ENCODE results near the gene MMS22L.
"Not testable (repeated sequence)": the region's sequence is repeated elsewhere in the genome, so short reads cannot be mapped to it uniquely, and the experiment has no call there.

MMS22L gene

DNA sequence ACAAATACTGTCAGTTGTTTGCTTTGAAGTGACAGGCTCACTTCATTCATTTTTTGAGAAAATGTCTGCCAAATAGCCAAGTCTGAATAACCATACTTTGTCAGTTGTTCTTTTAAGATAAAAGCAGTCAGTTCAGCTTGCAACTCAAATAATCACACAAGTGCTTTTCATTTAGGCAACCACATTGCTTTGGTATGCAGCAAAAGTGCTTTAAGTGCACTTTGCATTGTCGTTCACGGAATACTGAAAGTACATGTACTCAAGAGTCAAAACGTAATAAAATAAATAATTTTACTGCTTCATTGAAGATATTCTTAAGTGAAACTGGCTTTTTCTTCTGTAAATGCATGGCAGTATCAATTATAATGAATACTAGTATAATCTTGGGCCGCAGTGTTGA is 107.2 kb downstream of the MMS22L start:
- no peak overlapping the region for H2BK120ac ChIP-seq (ENCODE audit: low read depth, low read length)
- WGBS, 2 donors (ENCODE audit: extremely low coverage in 2 of 2, insufficient read length in 2 of 2, insufficient replicate concordance in 1 of 2): no CpG with 5 or more reads among the region's 4 CpGs
- no peak overlapping the region for H3K4me3 ChIP-seq (ENCODE audit: low read length in 2 of 2)
- H3K36me3 ChIP-seq (replicated peaks in 1 of 2; ENCODE audit: control insufficient read depth in 2 of 2, insufficient read depth in 2 of 2, low read length in 2 of 2): peaks cover 7 to 89% of the 10 kb centered on the region in 2 donors
- H3K9ac ChIP-seq (ENCODE audit: low read depth, low read length, poor library complexity): no peak overlapping the region
- no peak overlapping the region for H4K8ac ChIP-seq (ENCODE audit: low read depth, low read length)
- H3K27me3 ChIP-seq (ENCODE audit: control insufficient read depth in 3 of 3, insufficient read depth in 3 of 3, low read depth in 1 of 3, low read length in 3 of 3): no peaks in the 10 kb centered on the region
- no peak overlapping the region for H4K91ac ChIP-seq (ENCODE audit: low read depth, low read length, poor library complexity)
- no peaks in the 10 kb centered on the region for H3K4me1 ChIP-seq (ENCODE audit: control insufficient read depth in 2 of 2, insufficient read depth in 1 of 2, low read depth in 1 of 2, low read length in 2 of 2)
- peaks cover 0 to 4% of the 10 kb centered on the region in 2 donors for H3K9me3 ChIP-seq (replicated peaks in 1 of 2; ENCODE audit: control insufficient read depth in 2 of 2, insufficient read depth in 1 of 2, low read depth in 1 of 2, low read length in 2 of 2)
- DNase-seq (ENCODE audit: low spot score): no peak
- H2AK5ac ChIP-seq (ENCODE audit: low read depth, low read length): no peak overlapping the region
- H3K4me2 ChIP-seq (ENCODE audit: insufficient read depth, low read length, poor library complexity, severe bottlenecking): no peak overlapping the region
- no peak overlapping the region for H3K27ac ChIP-seq (replicated peaks; ENCODE audit: low read length)
- no peak overlapping the region for H2BK15ac ChIP-seq (ENCODE audit: low read length)
- no peak overlapping the region for H2BK12ac ChIP-seq (ENCODE audit: low read length)
- no peak overlapping the region for H3K23ac ChIP-seq (ENCODE audit: low read depth, low read length, poor library complexity)
- no peak overlapping the region for H2AFZ ChIP-seq (ENCODE audit: low read length)
- no peaks in the 10 kb centered on the region for H3K79me1 ChIP-seq (ENCODE audit: low read depth, low read length)
- H3K4ac ChIP-seq (ENCODE audit: low read length): no peak overlapping the region
- no peak overlapping the region for H3K18ac ChIP-seq (ENCODE audit: low read length)
- H2BK5ac ChIP-seq (ENCODE audit: low read length): no peak overlapping the region
- H3K14ac ChIP-seq (ENCODE audit: low read length): no peak overlapping the region

- no CpG with 5 or more reads among the region's 2 CpGs for WGBS, 2 donors (ENCODE audit: extremely low coverage in 2 of 2, insufficient read length in 2 of 2, insufficient replicate concordance in 1 of 2)
- H3K4ac ChIP-seq (ENCODE audit: low read length): no peak overlapping the region
Observed at GRCh38 chr6:97174471-97174870, 108.5 kb downstream of the MMS22L start.

GRCh38 chr6:97160280-97160679 is 122.7 kb downstream of the MMS22L start:
- no peak overlapping the region for H2BK120ac ChIP-seq (ENCODE audit: low read depth, low read length)
- no peak overlapping the region for H3K23ac ChIP-seq (ENCODE audit: low read depth, low read length, poor library complexity)
- no peak for DNase-seq (ENCODE audit: low spot score)
- H3K18ac ChIP-seq (ENCODE audit: low read length): no peak overlapping the region
- no peaks in the 10 kb centered on the region for H3K79me1 ChIP-seq (ENCODE audit: low read depth, low read length)
- no peak overlapping the region for H2BK12ac ChIP-seq (ENCODE audit: low read length)
- H2BK5ac ChIP-seq (ENCODE audit: low read length): no peak overlapping the region
- H2BK15ac ChIP-seq (ENCODE audit: low read length): no peak overlapping the region
- H3K4ac ChIP-seq (ENCODE audit: low read length): no peak overlapping the region
- H3K27ac ChIP-seq (replicated peaks; ENCODE audit: low read length): no peak overlapping the region
- no peaks in the 10 kb centered on the region for H3K4me1 ChIP-seq (ENCODE audit: control insufficient read depth in 2 of 2, insufficient read depth in 1 of 2, low read depth in 1 of 2, low read length in 2 of 2)
- no peak overlapping the region for H4K91ac ChIP-seq (ENCODE audit: low read depth, low read length, poor library complexity)
- no peak overlapping the region for H3K14ac ChIP-seq (ENCODE audit: low read length)
- no peak overlapping the region for H2AFZ ChIP-seq (ENCODE audit: low read length)
- peaks cover 9 to 76% of the 10 kb centered on the region in 2 donors for H3K36me3 ChIP-seq (replicated peaks in 1 of 2; ENCODE audit: control insufficient read depth in 2 of 2, insufficient read depth in 2 of 2, low read length in 2 of 2)
- no peak overlapping the region for H4K8ac ChIP-seq (ENCODE audit: low read depth, low read length)
- H3K4me3 ChIP-seq (ENCODE audit: low read length in 2 of 2): no peak overlapping the region
- no peaks in the 10 kb centered on the region for H3K27me3 ChIP-seq (ENCODE audit: control insufficient read depth in 3 of 3, insufficient read depth in 3 of 3, low read depth in 1 of 3, low read length in 3 of 3)
- H3K4me2 ChIP-seq (ENCODE audit: insufficient read depth, low read length, poor library complexity, severe bottlenecking): no peak overlapping the region
- H3K9me3 ChIP-seq (replicated peaks in 1 of 2; ENCODE audit: control insufficient read depth in 2 of 2, insufficient read depth in 1 of 2, low read depth in 1 of 2, low read length in 2 of 2): peaks cover 7 to 39% of the 10 kb centered on the region in 2 donors
- H3K9ac ChIP-seq (ENCODE audit: low read depth, low read length, poor library complexity): no peak overlapping the region
- H2AK5ac ChIP-seq (ENCODE audit: low read depth, low read length): no peak overlapping the region

More at GRCh38 chr6:97174471-97174870, 108.5 kb downstream of the MMS22L start:
- H2BK15ac ChIP-seq (ENCODE audit: low read length): no peak overlapping the region
- H3K18ac ChIP-seq (ENCODE audit: low read length): no peak overlapping the region
- H3K27ac ChIP-seq (replicated peaks; ENCODE audit: low read length): no peak overlapping the region
- H3K4me1 ChIP-seq (ENCODE audit: control insufficient read depth in 2 of 2, insufficient read depth in 1 of 2, low read depth in 1 of 2, low read length in 2 of 2): no peaks in the 10 kb centered on the region
- DNase-seq (ENCODE audit: low spot score): no peak
- no peak overlapping the region for H2AK5ac ChIP-seq (ENCODE audit: low read depth, low read length)
- H3K14ac ChIP-seq (ENCODE audit: low read length): no peak overlapping the region
- peaks cover 7 to 91% of the 10 kb centered on the region in 2 donors for H3K36me3 ChIP-seq (replicated peaks in 1 of 2; ENCODE audit: control insufficient read depth in 2 of 2, insufficient read depth in 2 of 2, low read length in 2 of 2)
- H3K9ac ChIP-seq (ENCODE audit: low read depth, low read length, poor library complexity): no peak overlapping the region
- H2BK120ac ChIP-seq (ENCODE audit: low read depth, low read length): no peak overlapping the region
- no peak overlapping the region for H4K8ac ChIP-seq (ENCODE audit: low read depth, low read length)
- no peak overlapping the region for H2BK5ac ChIP-seq (ENCODE audit: low read length)
- H3K9me3 ChIP-seq (replicated peaks in 1 of 2; ENCODE audit: control insufficient read depth in 2 of 2, insufficient read depth in 1 of 2, low read depth in 1 of 2, low read length in 2 of 2): peaks cover 0 to 4% of the 10 kb centered on the region in 2 donors
- H2BK12ac ChIP-seq (ENCODE audit: low read length): no peak overlapping the region
- H4K91ac ChIP-seq (ENCODE audit: low read depth, low read length, poor library complexity): no peak overlapping the region
- H3K27me3 ChIP-seq (ENCODE audit: control insufficient read depth in 3 of 3, insufficient read depth in 3 of 3, low read depth in 1 of 3, low read length in 3 of 3): no peaks in the 10 kb centered on the region
- H3K4me2 ChIP-seq (ENCODE audit: insufficient read depth, low read length, poor library complexity, severe bottlenecking): no peak overlapping the region
- H3K4me3 ChIP-seq (ENCODE audit: low read length in 2 of 2): no peak overlapping the region
- no peaks in the 10 kb centered on the region for H3K79me1 ChIP-seq (ENCODE audit: low read depth, low read length)
- no peak overlapping the region for H3K23ac ChIP-seq (ENCODE audit: low read depth, low read length, poor library complexity)
- no peak overlapping the region for H2AFZ ChIP-seq (ENCODE audit: low read length)

- H2BK120ac ChIP-seq (ENCODE audit: low read depth, low read length); H3K4ac ChIP-seq (ENCODE audit: low read length); H2BK12ac ChIP-seq (ENCODE audit: low read length); DNase-seq (ENCODE audit: low spot score); H3K27ac ChIP-seq (replicated peaks; ENCODE audit: low read length); H2AK5ac ChIP-seq (ENCODE audit: low read depth, low read length); H2BK15ac ChIP-seq (ENCODE audit: low read length); H2AFZ ChIP-seq (ENCODE audit: low read length); H3K4me3 ChIP-seq (ENCODE audit: low read length in 2 of 2); H4K91ac ChIP-seq (ENCODE audit: low read depth, low read length, poor library complexity); H3K23ac ChIP-seq (ENCODE audit: low read depth, low read length, poor library complexity); H3K79me1 ChIP-seq (ENCODE audit: low read depth, low read length); H3K4me1 ChIP-seq (ENCODE audit: control insufficient read depth in 2 of 2, insufficient read depth in 1 of 2, low read depth in 1 of 2, low read length in 2 of 2); H3K9ac ChIP-seq (ENCODE audit: low read depth, low read length, poor library complexity); H3K14ac ChIP-seq (ENCODE audit: low read length); H3K4me2 ChIP-seq (ENCODE audit: insufficient read depth, low read length, poor library complexity, severe bottlenecking); H2BK5ac ChIP-seq (ENCODE audit: low read length); H3K27me3 ChIP-seq (ENCODE audit: control insufficient read depth in 3 of 3, insufficient read depth in 3 of 3, low read depth in 1 of 3, low read length in 3 of 3); H4K8ac ChIP-seq (ENCODE audit: low read depth, low read length); H3K18ac ChIP-seq (ENCODE audit: low read length): not testable (repeated sequence)
- no CpG with 5 or more reads among the region's 5 CpGs for WGBS, 2 donors (ENCODE audit: extremely low coverage in 2 of 2, insufficient read length in 2 of 2, insufficient replicate concordance in 1 of 2)
- Histone ChIP-seq H3K36me3 (replicated peaks in 1 of 2; ENCODE audit: control insufficient read depth in 2 of 2, insufficient read depth in 2 of 2, low read length in 2 of 2) (peaks cover 4 to 71% of the 10 kb centered on the region in 2 donors), H3K9me3 (replicated peaks in 1 of 2; ENCODE audit: control insufficient read depth in 2 of 2, insufficient read depth in 1 of 2, low read depth in 1 of 2, low read length in 2 of 2) (peaks cover 2 to 24% of the 10 kb centered on the region in 2 donors)
Observed at GRCh38 chr6:97155447-97155846, 127.6 kb downstream of the MMS22L start.

Measured in neuronal stem cell (in vitro differentiated cells).